Cardiac septum (tissue), 1 donor: Measurements from ENCODE around the gene RNF20. TPM values are rescaled to one million over a fixed set of nuclear protein-coding genes. Genes with fewer than 3 reads are reported as not detected.
"Not testable (repeated sequence)": the region's sequence is repeated elsewhere in the genome, so short reads cannot be mapped to it uniquely, and the experiment has no call there.

Source experiments
- DNase-seq: peaks from one replicate; pipeline ENCODE4 v3.0.0-alpha.2; 2020; ENCODE audit warnings: low spot score
- intact Hi-C: fragments of 100-400 bp; cut with DNase I; formaldehyde crosslinking; loops from one replicate; pipeline ENCODE4 v1.14.0; 2022
- total RNA-seq: library from RNA; stranded (reverse); fragmentation: NEBNext Ultra II Directional; extraction: Animal tissue kit (Norgen Biotek cat#: 25700); gene quantifications from one replicate; pipeline ENCODE4 v1.2.1, GENCODE V29; 2021
- donor health status: DM: no; HTN: no; CAD: no.

Gene RNF20
- total RNA-seq, 1 donor from 2014 or later: 58.4 TPM

DNA sequence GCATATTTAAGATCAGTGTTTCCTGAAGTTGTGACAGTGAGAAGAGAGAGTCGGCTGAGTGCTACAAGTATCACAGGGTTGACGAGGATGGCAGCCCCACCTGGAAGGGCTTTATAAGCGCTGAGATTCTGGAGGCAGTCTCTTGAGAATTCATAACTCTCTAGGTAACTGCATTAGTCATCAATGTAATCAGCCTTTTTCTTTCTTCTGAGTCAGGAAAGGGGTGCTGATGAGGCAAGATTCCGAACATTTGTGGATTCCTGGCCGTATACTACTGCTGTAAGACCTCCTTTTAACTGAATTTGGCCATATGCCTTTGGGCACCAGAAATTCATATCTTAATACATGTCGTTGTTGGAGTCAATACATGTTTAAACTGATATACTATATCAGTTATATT lies 6.6 kb upstream of the RNF20 start:
- intact Hi-C loops: no loop called here
- no peak for DNase-seq

DNA sequence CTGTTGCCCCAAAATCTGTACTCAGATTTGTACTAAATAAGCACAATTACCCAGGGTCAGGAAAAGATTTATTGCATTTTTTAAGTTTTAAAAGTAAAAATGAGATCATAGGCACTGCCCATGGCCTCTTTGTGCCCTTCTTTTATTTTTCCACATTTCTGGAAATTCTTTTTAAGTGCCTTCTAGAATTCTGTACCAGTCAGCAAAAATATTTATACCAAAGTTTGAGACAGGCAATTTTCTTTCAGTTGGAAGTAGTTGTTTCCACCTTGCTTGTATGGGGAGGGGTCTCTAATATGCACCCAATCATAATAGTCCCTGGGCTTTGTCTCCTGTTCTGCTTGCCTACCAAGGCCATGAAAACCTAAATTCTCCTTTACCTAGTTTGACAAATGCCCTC lies 5.6 kb upstream of the RNF20 start:
- intact Hi-C loops: loop anchor here (2.0 kb wide), 1 partner anchor 69 kb away; no protein-coding TSS in a partner anchor
- DNase-seq: no peak

DNA sequence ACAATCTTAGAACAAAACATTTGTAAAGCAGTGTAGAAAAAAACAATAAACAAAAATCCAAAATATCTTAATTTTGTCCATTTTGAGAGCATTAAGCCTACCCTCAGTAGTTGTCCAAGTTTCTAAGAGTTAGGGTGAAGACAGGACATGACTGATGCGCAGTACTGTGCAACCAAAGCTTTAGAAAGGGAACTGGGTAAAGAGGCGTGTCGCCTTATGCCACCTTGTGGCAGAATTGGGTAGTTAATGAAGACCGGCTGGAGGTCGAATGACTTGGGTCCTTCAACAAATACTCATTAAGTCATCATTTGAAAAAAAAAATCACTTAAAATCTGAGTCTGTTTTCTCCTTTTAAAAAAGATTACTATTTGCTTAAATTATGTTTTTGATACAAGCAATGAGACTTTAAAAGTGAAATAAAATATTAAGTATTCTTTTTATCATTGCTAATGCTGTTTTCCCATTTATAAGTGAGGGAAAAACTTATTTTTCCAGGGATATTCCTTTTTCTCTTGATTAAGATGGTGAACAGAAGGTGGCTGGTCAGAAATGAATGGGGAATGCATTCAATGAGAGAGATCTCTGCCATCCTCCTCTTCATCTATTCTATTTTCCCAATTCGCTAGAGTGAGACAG lies 3.5 kb upstream of the RNF20 start:
- intact Hi-C loops: loop anchor here (1.0 to 5.0 kb wide), 2 partner anchors 65 to 133 kb away; partner anchors contain the start of genes MRPL50 and ZNF189

DNA sequence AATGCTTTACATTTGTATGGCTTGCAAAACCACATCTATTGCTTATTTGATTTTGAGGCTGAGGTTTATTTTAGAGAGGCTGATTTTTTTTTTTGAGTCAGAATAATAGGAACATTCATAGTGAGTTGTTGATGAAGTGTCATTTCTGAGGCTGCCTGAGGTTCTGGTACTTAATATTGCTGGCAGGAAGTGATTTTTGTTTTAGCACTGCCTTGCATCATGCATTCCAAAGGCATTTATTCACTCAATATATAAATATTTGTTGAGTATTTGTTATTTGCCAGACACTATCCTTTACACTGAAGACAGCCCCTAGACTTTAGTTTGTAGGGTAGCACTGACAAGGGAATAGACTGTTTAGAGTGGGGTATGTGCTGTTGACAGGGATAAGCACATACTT lies 2.7 kb downstream of the RNF20 start:
- no peak for DNase-seq
- intact Hi-C loops: no loop called here

More for the DNA sequence above, 3.5 kb upstream of the RNF20 start:
- DNase-seq: no peak

DNA sequence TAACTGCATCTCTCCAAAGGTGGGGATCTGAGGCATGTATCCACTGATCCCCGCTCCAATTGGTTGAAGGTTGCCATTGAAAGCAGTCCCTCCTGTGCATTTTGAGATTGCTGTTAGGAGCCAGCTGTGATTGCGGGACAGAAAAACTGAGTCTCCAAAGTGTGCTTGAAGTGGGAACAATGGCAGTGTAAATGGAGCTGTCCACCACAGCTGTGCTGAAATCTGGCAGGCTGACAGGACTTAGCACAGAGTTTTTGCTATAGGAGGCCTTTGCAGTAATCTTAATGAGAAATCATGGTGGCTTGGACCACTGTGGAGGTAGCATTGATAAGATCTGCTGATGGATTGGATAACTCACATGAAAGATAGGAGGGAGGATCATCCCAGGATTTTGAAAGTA lies 3.3 kb downstream of the RNF20 start:
- intact Hi-C loops: no loop called here
- DNase-seq: no peak

DNA sequence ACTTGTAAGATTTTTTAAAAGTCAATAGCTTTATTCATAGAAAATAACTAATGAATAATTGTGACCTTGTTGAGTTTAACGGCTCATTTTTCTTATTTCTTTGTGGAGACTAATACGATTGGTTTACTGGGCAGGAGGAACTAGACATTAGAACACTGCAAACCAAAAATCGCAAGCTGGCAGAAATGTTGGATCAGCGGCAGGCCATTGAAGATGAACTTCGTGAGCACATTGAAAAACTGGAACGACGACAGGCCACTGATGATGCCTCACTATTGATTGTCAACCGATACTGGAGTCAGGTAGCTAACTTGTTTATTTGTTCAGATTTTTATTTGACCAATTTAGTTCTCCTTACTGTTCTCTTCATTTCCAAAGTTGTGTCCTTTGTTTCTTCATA lies 6.4 kb downstream of the RNF20 start:
- intact Hi-C loops: no loop called here
- DNase-seq: no peak

DNA sequence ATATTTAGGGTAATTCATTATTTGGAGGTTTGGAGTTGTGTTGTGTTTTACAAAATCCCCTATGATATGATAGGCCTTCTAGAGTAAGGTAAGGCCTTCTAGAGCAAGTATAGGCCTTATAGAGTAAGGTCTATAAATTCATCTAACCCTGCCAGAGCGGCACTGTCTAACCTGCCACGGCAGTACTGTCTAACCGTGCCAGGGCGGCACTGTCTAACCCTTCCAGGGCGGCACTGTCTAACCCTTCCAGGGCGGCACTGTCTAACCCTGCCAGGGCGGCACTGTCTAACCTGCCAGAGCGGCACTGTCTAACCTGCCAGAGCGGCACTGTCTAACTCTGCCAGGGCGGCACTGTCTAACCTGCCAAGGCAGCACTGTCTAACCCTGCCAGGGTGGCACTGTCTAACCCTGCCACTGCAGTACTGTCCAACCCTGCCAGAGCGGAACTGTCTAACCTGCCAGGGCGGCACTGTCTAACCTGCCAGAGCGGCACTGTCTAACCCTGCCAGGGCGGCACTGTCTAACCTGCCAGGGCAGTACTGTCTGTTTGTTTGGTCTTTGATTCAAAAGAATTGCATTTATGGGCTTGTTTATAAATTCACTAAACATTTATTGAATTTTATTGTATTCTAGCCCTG lies 9.6 kb downstream of the RNF20 start:
- DNase-seq: no peak
- intact Hi-C loops: no loop called here

DNA sequence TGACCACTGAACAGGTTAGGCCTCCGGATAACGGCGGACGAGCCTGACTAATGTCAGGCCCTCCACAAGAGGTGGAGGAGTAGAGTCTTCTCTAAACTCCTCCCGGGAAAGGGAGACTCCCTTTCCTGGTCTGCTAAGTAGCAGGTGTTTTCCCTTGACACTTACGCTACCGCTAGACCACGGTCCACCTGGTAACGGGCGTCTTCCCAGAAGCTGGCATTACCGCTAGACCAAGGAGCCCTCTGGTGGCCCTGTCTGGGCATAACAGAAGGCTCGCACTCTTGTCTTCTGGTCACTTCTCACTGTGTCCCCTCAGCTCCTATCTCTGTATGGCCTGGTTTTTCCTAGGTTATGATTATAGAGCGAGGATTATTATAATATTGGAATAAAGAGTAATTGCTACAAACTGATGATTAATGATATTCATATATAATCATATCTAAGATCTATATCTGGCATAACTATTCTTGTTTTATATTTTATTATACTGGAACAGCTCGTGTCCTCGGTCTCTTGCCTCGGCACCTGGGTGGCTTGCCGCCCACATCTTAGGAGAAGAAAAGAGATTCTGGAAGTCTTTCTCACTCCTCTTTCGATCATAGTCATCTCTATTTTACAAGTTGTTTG lies 15.9 kb downstream of the RNF20 start:
- DNase-seq, intact Hi-C loops: not testable (repeated sequence)

DNA sequence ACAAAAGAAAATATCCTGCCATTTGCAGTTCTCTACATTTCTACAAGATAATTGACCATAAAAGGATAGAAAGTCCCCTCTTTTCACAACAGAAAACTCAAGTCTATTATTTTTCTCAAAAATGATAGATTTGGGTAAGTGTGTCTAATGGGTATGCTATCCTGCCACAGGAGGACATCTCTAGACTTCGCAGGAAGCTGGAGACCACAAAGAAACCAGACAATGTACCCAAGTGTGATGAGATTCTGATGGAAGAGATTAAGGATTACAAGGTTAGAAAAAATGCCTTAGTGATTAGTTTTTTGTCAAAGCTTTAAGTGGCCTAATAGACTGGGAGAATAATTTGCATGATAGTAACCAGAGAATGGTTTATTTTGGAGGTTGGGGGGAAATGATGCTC lies 28.1 kb downstream of the RNF20 start:
- no peak for DNase-seq
- intact Hi-C loops: no loop called here

DNA sequence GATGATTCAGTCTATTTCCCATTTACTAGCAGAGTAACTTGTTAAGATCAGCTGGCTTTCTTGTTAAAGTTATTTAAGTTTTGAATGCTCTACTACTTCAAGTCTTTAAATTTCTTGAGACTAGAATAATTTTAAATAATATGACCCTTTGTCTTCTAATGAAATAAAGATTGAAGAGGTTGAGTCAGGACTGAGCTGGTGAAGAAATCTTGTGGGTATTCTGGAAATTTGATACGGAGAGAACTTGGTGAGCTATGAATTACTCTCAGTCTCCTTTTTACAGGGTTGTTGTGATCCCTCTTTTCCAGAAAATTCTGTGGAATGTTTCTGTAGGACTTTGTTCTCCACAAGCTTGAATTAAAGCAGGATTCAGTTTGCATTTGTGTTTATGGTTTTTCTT lies 29.3 kb downstream of the RNF20 start:
- intact Hi-C loops: no loop called here
- DNase-seq: no peak

DNA sequence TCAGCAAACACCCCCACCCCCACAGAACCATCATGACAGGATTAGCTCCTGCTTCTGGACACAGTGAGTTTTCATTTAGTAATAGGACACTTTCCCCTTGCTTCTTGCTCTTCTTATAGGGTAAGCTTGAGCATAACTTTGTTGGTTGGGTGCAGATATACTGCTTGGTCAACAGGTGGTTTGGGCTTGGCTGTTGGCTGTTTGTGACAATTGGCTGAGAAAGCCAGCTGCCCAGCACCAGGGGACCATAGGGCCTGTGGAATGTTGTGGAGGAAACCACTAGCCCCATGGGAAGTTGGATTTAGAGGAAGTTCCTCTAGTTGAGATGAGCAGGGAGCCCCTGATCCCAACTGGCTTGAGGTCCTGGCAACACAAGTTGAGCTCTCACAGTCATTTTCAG lies 30.6 kb downstream of the RNF20 start:
- no peak for DNase-seq
- intact Hi-C loops: no loop called here

DNA sequence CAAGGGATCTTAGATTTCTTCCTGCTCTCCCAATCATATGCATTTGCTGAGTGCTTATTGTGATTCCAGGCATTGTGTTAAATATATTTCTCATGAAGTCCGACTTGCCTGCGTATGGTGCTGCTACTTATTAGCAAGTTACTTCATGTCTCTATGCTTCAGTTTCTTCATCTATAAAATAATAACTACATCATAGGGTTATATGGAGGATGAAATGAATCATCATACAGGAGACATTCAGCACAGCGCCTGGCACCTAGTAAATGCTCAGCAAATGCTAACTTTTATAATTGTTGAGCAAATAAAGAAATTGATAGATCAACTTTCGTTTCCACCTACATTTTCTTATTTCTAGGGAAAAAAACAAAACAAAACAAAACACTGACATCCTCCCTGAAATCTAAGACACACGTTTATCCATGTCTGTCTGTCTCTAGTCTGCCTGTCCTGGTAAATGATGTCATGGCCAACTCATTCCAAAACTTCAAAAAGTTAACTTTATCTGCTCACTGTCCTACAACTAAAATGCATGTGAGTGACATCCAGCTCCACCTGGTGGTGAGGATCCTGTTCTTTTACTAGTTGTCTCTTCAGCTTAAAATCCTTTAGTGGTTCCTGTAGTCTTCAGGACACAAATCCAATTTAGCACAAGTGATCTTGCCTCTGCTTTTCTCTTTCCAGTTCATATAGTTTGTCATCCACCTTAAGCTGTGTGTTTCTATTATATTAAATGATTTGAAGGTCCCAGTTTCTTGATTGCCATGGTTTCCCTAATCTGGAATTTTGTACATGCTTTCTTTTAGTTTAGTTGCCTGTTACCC lies 33.5 kb downstream of the RNF20 start:
- DNase-seq: no peak

DNA sequence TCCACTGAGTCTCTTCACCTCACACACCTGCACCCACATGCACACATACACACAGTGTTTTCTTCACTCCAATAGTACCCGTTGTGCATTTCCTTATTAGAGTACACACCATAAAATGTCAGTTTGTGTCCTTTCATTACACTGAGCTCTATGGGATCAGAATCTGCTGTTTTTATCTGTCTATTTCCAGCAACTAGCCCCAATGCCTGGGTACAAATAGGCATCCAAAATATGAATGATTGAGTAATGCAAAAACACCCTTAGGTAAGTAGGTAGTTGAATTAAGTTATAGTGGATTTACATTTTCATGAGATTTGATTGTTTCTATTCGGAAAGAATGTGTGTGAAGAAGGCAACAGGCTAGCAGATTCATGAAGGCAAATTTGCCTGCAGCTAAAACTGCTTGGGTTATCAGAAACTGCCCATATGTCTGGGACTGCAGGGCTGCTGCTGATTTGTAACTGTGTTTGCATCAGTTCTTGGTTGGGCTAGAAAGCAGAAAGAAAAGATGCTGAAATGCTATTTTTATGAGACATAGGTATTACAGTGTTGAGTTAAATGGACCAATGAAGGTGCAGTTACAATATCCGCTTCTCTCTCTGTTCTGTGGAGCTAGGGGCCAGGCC lies 34.2 kb downstream of the RNF20 start:
- no peak for DNase-seq
- intact Hi-C loops: no loop called here

More for the DNA sequence above, 33.5 kb downstream of the RNF20 start:
- intact Hi-C loops: no loop called here

DNA sequence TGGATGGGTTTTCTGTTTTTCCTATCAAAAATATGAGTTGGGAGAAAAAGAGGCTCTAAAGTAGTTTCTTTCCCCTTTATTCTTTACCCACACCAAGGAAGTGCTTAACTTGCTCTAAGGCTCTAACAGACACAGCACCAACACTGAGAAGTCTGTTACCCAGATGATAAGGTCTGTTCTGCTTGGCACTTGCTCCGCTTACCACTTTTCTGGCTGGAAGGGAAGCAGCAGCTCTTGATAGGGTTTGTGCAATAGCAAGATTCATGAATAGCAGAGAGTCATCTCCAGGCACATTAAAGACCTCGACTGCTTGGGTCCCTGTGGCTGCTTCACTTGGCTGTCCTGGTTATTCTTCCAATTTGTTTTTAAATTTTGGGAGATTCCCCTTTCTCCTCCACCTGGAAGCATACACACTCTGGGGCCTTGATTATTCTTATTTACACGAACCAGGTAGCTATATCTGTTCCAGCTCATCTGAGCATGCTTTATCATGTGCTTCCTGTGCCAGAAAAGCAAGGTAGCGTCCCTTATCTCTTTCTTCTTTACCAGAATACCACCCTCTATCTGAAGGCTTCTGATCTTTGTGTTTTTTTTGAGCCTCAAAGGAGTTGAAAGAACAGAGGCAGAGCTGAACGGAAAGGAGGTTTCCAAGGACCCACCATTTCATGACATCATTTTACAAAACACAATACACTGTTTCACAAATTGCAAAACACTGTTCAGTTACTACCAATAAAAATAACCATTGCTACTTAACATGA lies 36.3 kb downstream of the RNF20 start:
- intact Hi-C loops: no loop called here
- no peak for DNase-seq

DNA sequence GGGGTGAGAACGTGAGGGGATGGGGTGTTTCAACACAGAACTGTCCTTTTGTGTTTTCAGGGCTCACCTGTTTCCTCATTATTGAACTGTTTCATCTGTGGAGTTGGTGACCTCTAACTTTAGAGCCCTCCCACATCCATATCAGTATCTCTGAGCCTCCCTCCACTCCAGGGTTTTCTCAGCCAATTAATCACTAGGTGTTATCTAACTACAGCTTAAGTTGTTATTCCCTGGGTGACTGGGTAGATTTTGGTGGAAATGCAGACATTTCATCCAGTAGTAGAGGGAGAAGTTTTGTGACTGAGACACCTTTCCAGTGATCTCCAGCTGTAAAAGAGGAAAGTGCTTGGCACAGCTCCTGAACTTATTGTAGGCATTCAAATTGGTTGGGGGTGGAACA lies 37.5 kb downstream of the RNF20 start:
- no peak for DNase-seq
- intact Hi-C loops: no loop called here

DNA sequence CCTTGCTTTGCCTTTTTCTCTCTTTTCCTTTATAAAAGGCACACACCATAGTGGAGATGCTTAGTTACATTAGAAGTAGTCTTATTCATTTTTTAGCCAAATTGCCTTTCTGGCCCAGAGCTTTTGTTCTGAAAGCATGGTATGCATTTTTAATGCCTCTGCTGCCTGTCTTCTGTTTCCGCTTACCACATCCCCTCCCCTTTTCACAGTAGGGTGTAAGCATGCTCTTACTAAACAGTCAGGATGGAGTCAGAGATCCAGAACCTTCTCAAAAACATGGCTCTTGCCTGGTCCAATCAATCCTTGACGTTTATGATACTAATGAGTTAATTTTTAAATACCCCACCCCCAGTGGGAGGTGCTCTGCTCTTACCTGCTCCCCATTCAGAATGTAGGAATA lies 38.7 kb downstream of the RNF20 start:
- no peak for DNase-seq
- intact Hi-C loops: no loop called here

DNA sequence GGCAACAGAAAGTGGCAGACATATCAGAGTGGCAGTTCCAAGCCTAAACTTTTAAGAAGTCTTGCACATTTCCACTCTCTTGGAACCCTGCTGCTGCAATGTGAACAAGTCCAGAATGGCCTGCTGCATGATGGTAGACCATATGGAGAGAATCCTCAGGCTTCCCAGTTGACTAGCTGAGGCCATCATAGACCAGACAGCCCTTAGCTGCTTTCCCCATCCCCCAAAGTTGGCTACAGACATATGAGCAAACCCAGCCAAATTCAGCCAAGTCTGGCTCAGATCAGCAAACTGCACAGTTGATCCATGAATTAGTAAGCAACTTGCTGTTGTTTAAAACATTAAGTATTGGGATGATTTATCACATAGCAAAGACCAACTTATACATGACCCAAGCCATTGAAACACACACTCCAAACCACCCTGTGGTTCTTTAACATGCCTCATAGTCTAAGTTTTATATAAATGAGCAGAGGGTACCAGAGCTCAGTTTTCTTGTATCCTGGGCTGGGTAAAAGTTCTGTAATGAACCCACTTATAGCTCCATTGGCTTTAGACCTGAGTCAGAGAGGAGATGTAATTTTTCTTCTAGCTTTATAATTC lies 41.2 kb downstream of the RNF20 start:
- intact Hi-C loops: no loop called here
- DNase-seq: no peak

DNA sequence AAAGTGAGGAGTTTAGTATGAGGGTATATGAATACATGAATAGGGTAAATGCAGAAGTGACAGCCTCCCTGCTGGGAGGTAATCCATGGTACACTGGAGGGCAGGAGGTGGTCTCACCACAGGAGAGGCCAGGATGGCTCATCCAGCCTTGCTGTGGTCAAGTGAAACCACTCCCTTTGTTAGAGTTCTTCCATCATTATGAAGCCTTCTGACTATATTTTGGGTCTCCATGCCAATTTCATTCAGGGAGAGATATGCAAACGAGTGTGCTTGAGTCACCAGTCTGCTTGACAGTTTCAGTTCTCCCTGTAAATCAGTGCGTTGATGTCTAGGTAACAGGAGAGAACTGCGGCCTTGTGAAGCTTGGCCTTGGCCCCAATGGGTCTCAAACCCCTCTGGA lies 44.7 kb downstream of the RNF20 start:
- no peak for DNase-seq
- intact Hi-C loops: no loop called here
